Measurements from ENCODE around the gene WDR6. TPM values are rescaled to one million over a fixed set of nuclear protein-coding genes. Genes with fewer than 3 reads are reported as not detected.

Gene WDR6
- total RNA-seq, 1 donor from 2014 or later = 168 TPM

DNA sequence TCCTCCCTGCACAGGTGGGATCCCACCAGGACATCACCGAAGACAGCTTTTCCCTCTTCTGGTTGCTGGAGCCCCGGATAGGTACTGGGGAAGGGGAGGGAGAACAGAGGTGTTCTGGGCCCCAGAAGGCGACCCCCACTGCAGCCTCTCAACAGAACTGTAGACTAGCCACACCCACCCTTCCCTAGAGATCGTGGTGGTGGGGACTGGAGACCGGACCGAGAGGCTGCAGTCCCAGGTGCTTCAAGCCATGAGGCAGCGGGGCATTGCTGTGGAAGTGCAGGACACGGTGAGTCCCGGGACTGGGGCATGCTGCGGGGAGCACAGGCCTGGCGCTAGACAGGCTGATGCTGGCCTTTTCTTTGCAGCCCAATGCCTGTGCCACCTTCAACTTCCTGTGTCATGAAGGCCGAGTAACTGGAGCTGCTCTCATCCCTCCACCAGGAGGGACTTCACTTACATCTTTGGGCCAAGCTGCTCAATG, 15.5 kb downstream of the WDR6 start:
- TF ChIP-seq, protein P1, sequence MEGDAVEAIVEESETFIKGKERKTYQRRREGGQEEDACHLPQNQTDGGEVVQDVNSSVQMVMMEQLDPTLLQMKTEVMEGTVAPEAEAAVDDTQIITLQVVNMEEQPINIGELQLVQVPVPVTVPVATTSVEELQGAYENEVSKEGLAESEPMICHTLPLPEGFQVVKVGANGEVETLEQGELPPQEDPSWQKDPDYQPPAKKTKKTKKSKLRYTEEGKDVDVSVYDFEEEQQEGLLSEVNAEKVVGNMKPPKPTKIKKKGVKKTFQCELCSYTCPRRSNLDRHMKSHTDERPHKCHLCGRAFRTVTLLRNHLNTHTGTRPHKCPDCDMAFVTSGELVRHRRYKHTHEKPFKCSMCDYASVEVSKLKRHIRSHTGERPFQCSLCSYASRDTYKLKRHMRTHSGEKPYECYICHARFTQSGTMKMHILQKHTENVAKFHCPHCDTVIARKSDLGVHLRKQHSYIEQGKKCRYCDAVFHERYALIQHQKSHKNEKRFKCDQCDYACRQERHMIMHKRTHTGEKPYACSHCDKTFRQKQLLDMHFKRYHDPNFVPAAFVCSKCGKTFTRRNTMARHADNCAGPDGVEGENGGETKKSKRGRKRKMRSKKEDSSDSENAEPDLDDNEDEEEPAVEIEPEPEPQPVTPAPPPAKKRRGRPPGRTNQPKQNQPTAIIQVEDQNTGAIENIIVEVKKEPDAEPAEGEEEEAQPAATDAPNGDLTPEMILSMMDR (IDR thresholded peaks at IDR 0.05) = no peak
- no peaks in the 10 kb centered on the region for H3K9me3 Mint-ChIP-seq (ENCODE audit: low read depth)

DNA sequence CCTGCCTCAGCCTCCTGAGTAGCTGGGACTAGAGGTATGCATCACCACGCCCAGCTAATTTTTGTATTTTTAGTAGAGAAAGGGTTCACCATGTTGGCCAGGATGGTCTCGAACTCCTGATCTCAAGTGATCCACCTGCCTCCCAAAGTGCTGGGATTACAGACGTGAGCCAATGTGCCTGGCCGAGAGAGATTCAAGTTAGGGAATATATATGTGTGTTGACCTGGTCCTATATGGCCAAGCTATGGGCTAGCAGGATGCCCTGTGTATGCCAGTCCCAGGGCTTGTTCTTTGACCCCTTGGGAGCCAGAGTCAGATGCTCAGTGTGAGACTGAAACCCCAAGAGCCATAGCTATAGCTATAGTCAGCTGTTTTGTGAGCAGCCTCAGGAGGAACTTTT, 16.6 kb downstream of the WDR6 start:
- Mint-ChIP-seq H3K36me3 (ENCODE audit: low read depth) (peaks cover 19% of the 10 kb centered on the region), H3K4me3 (ENCODE audit: unreplicated experiment) (peak overlapping the region; percentile 90), H3K4me1 (ENCODE audit: low read depth) (peaks cover 66% of the 10 kb centered on the region), H3K27ac (ENCODE audit: unreplicated experiment) (peak overlapping the region; percentile 57), H3K27me3 (ENCODE audit: low read depth) (no peaks in the 10 kb centered on the region), H3K9me3 (ENCODE audit: low read depth) (no peaks in the 10 kb centered on the region)
- DNase-seq (ENCODE audit: low spot score) = no peak
- TF ChIP-seq, protein P1 (IDR thresholded peaks at IDR 0.05) = no peak

More for the DNA sequence above, 15.5 kb downstream of the WDR6 start:
- Mint-ChIP-seq H3K27ac (ENCODE audit: unreplicated experiment) (peak overlapping the region; percentile 97), H3K36me3 (ENCODE audit: low read depth) (peaks cover 17% of the 10 kb centered on the region), H3K4me3 (ENCODE audit: unreplicated experiment) (peak overlapping the region; percentile 90), H3K4me1 (ENCODE audit: low read depth) (peaks cover 58% of the 10 kb centered on the region), H3K27me3 (ENCODE audit: low read depth) (no peaks in the 10 kb centered on the region)
- peak; percentile 90 for DNase-seq (ENCODE audit: low spot score)

DNA sequence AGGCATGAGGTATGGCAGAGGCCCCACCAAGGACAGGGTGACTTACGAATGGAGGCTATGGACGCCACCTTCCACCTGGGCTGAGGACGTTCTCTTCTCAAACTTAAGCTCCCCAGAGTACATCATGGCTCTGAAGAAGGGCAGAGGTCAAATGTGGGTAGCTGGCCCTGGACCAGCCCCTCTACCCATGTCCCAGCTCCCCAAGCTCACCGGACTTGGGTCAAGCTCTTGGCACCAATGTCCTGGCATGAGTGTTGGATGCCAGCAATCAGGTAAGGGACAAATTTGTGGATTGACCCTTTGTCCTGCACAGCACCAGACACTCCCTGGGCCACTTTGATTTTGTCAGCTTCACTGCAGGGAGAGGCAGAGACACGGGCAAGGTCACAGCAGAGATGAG, 17.3 kb downstream of the WDR6 start:
- Mint-ChIP-seq H3K27ac (ENCODE audit: unreplicated experiment) (peak overlapping the region; percentile 36), H3K36me3 (ENCODE audit: low read depth) (peaks cover 19% of the 10 kb centered on the region), H3K27me3 (ENCODE audit: low read depth) (no peaks in the 10 kb centered on the region), H3K4me1 (ENCODE audit: low read depth) (peaks cover 65% of the 10 kb centered on the region), H3K9me3 (ENCODE audit: low read depth) (no peaks in the 10 kb centered on the region), H3K4me3 (ENCODE audit: unreplicated experiment) (no peak overlapping the region)
- TF ChIP-seq, protein P1 (IDR thresholded peaks at IDR 0.05) = no peak
- DNase-seq (ENCODE audit: low spot score) = no peak

DNA sequence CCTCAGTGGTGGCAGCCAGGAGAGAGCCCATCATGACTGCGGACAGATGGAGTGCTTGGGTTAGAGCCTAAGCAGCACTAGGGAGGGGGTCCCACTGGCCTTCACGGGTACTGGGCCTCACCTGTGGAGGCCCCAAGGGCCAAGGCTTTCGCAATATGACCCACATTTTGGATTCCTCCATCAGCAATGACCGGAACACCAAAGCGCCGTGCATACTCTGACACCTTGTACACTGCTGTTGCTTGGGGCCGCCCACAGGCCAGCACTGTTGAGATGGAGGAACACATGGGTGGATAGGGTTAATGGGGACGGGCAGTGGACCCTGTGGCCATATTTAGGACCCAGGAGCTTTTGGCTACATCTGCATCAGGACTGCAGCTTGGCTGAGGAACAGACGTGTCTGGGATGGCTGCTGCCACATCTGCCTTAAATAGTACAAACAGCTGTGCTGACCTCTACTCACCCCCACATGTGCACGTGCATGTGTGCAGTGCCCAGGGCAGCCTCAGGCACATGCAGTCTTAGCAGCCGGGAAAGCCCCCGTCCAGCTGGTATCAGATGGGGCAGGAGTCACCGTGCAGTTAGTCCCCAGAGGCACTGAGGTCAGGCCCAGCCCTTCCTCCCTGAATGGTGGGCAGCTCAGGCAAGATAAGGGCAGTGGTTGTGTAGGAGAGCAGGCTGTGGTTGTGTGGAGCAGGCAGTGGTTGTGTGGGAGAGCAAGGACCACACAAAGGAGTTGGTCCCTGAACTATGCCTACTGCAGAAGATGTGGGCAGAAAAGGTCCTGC, 18.0 kb downstream of the WDR6 start:
- Mint-ChIP-seq H3K4me1 (ENCODE audit: low read depth) (peaks cover 63% of the 10 kb centered on the region), H3K4me3 (ENCODE audit: unreplicated experiment) (no peak overlapping the region), H3K36me3 (ENCODE audit: low read depth) (peaks cover 19% of the 10 kb centered on the region), H3K9me3 (ENCODE audit: low read depth) (no peaks in the 10 kb centered on the region), H3K27me3 (ENCODE audit: low read depth) (no peaks in the 10 kb centered on the region), H3K27ac (ENCODE audit: unreplicated experiment) (peak overlapping the region; percentile 71)
- TF ChIP-seq, protein P1 (IDR thresholded peaks at IDR 0.05) = no peak
- DNase-seq (ENCODE audit: low spot score) = peak; percentile 81

DNA sequence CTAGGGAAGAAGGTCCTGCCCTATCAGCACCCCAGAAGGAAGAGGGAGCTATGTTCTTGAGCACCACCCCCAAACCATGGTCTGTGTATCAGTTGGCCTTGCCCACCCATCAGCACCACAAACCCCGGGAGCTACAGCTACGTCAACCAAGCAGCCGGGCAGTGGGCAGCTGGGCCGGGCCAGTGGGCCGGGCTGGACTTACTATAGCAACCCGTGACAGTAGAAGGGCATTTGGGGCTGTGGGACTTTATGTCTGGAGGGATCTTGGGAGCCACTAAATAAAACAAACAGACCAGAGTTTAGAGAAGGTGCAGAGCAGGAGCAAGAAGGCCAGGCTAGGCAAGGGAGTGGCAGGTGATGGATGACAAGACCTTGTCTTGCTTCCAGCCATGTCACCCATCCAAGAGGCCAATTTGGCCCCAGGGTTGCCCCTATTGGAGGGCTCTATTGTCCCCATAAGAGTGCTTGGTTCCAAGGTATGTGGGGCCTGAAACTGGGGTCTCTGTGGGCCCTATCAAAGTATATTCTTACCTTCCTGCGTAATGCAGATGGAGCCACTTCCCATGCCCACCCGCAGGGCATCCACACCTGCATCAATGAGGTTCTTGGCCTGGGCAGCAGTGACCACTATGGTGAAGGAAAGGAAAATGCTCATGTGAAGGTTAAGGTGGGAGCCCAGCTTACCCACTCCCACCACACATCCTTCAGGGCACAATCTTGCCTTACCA, 18.8 kb downstream of the WDR6 start:
- Mint-ChIP-seq H3K36me3 (ENCODE audit: low read depth) (peaks cover 21% of the 10 kb centered on the region), H3K4me3 (ENCODE audit: unreplicated experiment) (no peak overlapping the region), H3K4me1 (ENCODE audit: low read depth) (peaks cover 60% of the 10 kb centered on the region), H3K9me3 (ENCODE audit: low read depth) (no peaks in the 10 kb centered on the region), H3K27me3 (ENCODE audit: low read depth) (no peaks in the 10 kb centered on the region), H3K27ac (ENCODE audit: unreplicated experiment) (peak overlapping the region; percentile 71)
- TF ChIP-seq, protein P1 (IDR thresholded peaks at IDR 0.05) = no peak
- peak; percentile 79 for DNase-seq (ENCODE audit: low spot score)

Measured in chondrocyte (in vitro differentiated cells).